ENCODE measurements around the gene NCAM1.

DNA sequence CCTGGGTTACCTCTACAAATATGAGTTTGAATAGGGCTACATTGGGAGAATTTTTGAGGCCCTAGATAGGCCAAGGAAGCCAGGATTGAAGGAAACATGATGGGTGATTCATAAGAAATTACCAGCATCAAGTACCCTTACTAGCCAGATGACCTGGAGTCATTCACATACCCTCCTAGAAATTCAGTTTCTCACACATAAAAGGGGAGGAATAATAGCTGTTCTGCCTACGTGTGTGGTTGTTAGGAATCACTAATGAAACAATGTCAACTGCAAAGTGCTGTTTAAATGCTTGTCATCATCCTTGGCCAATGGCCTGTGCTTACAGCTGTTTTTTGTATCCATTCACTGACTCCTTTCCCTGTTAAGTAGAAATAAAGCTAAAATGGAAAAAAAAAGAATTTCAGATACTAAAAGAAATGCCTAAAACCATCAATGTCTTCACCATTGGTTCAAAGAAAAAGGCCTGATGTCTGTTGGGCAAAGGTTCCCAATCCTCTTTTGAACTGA lies 114.4 kb downstream of the NCAM1 start:
- TF ChIP-seq, protein P1, sequence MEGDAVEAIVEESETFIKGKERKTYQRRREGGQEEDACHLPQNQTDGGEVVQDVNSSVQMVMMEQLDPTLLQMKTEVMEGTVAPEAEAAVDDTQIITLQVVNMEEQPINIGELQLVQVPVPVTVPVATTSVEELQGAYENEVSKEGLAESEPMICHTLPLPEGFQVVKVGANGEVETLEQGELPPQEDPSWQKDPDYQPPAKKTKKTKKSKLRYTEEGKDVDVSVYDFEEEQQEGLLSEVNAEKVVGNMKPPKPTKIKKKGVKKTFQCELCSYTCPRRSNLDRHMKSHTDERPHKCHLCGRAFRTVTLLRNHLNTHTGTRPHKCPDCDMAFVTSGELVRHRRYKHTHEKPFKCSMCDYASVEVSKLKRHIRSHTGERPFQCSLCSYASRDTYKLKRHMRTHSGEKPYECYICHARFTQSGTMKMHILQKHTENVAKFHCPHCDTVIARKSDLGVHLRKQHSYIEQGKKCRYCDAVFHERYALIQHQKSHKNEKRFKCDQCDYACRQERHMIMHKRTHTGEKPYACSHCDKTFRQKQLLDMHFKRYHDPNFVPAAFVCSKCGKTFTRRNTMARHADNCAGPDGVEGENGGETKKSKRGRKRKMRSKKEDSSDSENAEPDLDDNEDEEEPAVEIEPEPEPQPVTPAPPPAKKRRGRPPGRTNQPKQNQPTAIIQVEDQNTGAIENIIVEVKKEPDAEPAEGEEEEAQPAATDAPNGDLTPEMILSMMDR (optimal IDR thresholded peaks at IDR 0.05 in 1 of 3, IDR thresholded peaks at IDR 0.05 in 1 of 3, conservative IDR thresholded peaks at IDR 0.05 in 1 of 3; ENCODE audit: extremely low read depth in 1 of 3, insufficient read depth in 2 of 3, low read length in 3 of 3): no peak
- no peak for TF ChIP-seq EZH2 (IDR thresholded peaks at IDR 0.05; ENCODE audit: low read length)
